Hepatocyte (in vitro differentiated cells): ENCODE results near the gene RTN4IP1.

Source experiments
- CTCF ChIP-seq: fragments of 200-600 bp; sonication (generic); IDR thresholded peaks from 2 replicates; pipeline ENCODE4 v1.5.1; 2016; ENCODE audit warnings: antibody characterized with exemption, mild to moderate bottlenecking; ENCODE audit not compliant: poor library complexity
- EZH2 ChIP-seq: fragments of 200-600 bp; sonication (generic); IDR thresholded peaks from 2 replicates; pipeline ENCODE4 v1.6.1; 2016; ENCODE audit warnings: antibody characterized with exemption, mild to moderate bottlenecking, borderline replicate concordance

DNA sequence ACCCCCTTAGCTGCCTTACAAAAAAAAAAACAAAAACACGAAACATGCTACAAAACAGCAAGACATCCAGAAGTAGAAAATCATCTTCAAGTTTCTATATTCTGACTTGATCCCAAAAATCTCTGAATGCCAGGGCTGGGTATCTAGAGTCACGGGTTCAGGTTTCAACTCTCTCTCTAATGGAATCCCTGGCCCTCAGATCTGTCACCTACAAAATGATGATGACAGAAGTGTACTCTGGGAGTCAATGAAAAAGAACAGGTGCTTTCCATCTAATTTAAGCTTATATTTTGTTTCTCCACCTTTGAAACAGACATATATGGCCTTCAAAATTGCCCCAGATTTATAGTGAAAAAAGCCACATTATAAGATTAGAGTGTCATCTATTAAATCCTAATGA is 18.3 kb downstream of the RTN4IP1 start:
- TF ChIP-seq CTCF: no peak
- no peak for TF ChIP-seq EZH2
